DOHH2 (cell line): ENCODE measurements around the gene IL25.

Experiments used
- EZH2phosphoT487 ChIP-seq: fragments of 200-600 bp; sonication (generic); IDR thresholded peaks from 2 replicates; pipeline ENCODE4 v1.6.1; 2017; ENCODE audit warnings: borderline replicate concordance, mild to moderate bottlenecking, antibody characterized with exemption, low read length, moderate library complexity, mixed read lengths
- TF ChIP-seq, protein P1 (sequence below): fragments of 200-600 bp; sonication (generic); IDR thresholded peaks from one replicate; pipeline ENCODE4 v1.5.1; 2014; ENCODE audit warnings: antibody characterized with exemption, mild to moderate bottlenecking, low read depth, low read length; ENCODE audit not compliant: poor library complexity, severe bottlenecking

- TF ChIP-seq, protein P1, sequence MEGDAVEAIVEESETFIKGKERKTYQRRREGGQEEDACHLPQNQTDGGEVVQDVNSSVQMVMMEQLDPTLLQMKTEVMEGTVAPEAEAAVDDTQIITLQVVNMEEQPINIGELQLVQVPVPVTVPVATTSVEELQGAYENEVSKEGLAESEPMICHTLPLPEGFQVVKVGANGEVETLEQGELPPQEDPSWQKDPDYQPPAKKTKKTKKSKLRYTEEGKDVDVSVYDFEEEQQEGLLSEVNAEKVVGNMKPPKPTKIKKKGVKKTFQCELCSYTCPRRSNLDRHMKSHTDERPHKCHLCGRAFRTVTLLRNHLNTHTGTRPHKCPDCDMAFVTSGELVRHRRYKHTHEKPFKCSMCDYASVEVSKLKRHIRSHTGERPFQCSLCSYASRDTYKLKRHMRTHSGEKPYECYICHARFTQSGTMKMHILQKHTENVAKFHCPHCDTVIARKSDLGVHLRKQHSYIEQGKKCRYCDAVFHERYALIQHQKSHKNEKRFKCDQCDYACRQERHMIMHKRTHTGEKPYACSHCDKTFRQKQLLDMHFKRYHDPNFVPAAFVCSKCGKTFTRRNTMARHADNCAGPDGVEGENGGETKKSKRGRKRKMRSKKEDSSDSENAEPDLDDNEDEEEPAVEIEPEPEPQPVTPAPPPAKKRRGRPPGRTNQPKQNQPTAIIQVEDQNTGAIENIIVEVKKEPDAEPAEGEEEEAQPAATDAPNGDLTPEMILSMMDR, result no peak
- TF ChIP-seq EZH2phosphoT487, result no peak
Observed at GRCh38 chr14:23416801-23417200, 44.2 kb downstream of the IL25 start.
